Chondrocyte (in vitro differentiated cells): Measurements from ENCODE around the gene ATP7B. TPM values are rescaled to one million over a fixed set of nuclear protein-coding genes. Genes with fewer than 3 reads are reported as not detected.

Experiments used
- DNase-seq: peaks from one replicate; pipeline ENCODE4 v3.0.0; 2021; ENCODE audit warnings: mixed read lengths, low spot score
- H3K27ac Mint-ChIP-seq: one replicate; pipeline ENCODE4 v1.8.0; 2021; ENCODE audit warnings: mild to moderate bottlenecking, moderate library complexity, mixed read lengths; ENCODE audit not compliant: unreplicated experiment
- H3K27me3 Mint-ChIP-seq: 2 replicates; pipeline ENCODE4 v1.8.0; 2021; ENCODE audit warnings: low read depth, mixed read lengths
- H3K36me3 Mint-ChIP-seq: 2 replicates; pipeline ENCODE4 v1.8.0; 2021; ENCODE audit warnings: low read depth, mixed read lengths
- H3K4me1 Mint-ChIP-seq: 2 replicates; pipeline ENCODE4 v1.8.0; 2021; ENCODE audit warnings: low read depth, mild to moderate bottlenecking, mixed read lengths
- H3K4me3 Mint-ChIP-seq: one replicate; pipeline ENCODE4 v1.8.0; 2021; ENCODE audit warnings: mild to moderate bottlenecking, moderate library complexity, mixed read lengths; ENCODE audit not compliant: unreplicated experiment
- H3K9me3 Mint-ChIP-seq: 2 replicates; pipeline ENCODE4 v1.8.0; 2021; ENCODE audit warnings: low read depth, mixed read lengths
- total RNA-seq: library from RNA; stranded (reverse); gene quantifications from 3 replicates; pipeline ENCODE4 v1.2.1, GENCODE V29; 2021
- TF ChIP-seq, protein P1 (sequence below): fragments of 200-600 bp; sonication (generic); IDR thresholded peaks from 2 replicates; pipeline ENCODE4 v1.5.0; 2021; ENCODE audit warnings: antibody characterized with exemption, mild to moderate bottlenecking, moderate library complexity

Gene ATP7B
- total RNA-seq, 1 donor from 2014 or later: 16.8 TPM

DNA sequence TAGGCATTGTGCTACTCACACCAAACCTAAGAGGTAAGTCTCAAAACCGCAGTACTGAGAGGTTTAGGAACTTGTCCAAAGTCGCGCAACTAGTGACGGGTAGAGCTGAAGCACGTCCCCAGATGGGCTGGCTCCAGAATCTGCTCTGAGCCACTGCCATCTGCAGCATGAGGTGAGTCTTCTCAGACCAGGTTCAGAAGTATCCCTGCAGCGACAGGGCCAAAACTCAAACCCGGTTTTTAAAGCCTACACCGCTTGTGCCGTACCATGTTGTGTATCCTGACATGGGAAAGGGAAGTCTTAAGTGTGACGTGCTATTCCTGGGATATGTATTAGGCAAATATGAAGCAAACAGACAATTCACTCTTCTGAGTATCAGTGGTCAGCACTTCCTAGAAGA, 45.1 kb downstream of the ATP7B start:
- Mint-ChIP-seq H3K9me3 (no peaks in the 10 kb centered on the region), H3K36me3 (peaks cover 17% of the 10 kb centered on the region), H3K27ac (no peak overlapping the region), H3K4me1 (no peaks in the 10 kb centered on the region), H3K4me3 (no peak overlapping the region), H3K27me3 (no peaks in the 10 kb centered on the region)
- TF ChIP-seq, protein P1, sequence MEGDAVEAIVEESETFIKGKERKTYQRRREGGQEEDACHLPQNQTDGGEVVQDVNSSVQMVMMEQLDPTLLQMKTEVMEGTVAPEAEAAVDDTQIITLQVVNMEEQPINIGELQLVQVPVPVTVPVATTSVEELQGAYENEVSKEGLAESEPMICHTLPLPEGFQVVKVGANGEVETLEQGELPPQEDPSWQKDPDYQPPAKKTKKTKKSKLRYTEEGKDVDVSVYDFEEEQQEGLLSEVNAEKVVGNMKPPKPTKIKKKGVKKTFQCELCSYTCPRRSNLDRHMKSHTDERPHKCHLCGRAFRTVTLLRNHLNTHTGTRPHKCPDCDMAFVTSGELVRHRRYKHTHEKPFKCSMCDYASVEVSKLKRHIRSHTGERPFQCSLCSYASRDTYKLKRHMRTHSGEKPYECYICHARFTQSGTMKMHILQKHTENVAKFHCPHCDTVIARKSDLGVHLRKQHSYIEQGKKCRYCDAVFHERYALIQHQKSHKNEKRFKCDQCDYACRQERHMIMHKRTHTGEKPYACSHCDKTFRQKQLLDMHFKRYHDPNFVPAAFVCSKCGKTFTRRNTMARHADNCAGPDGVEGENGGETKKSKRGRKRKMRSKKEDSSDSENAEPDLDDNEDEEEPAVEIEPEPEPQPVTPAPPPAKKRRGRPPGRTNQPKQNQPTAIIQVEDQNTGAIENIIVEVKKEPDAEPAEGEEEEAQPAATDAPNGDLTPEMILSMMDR: no peak
- DNase-seq: no peak

DNA sequence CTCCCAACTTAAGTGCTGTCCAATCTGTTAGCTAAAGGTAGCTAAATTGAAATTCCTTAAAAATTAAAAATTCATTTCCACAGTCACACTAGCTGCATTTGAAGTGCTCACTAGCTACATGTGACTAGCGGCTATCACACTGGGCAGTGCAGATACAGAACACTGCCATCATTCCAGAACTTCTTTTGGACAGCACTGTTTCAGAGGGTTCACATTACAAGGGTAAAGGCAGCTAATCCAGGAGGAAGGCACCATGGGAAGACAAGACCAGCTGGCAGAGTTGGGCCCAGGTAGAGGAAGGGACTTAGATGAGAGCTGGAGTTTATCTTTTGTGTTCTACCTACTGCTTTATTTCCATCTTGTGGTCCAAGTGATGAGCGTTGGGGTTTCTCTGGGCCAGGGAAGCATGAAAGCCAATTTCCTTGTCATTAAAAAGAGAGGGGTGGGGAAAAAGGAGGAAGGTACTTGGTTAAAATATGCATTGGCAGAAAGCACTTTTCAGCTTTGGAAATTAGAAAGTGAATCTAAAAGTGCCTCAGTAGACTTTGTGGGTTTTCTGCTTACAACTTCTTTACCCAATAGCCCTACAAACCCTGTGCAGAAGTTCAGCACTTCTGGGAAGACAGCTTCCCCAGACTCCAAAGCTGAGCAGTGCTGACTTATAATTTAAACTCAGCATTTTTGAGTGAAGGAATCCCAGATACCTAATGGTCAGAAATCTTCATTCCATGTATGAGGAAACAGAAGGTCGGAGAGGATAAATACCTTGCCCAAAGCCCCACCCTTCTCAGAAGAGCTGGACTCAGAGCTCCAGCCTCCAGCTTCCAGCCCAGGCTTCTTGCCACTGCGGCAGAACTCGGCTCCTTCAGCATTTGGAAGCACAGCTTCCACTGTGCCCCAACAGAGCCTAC, 49.5 kb downstream of the ATP7B start:
- Mint-ChIP-seq H3K27me3 (no peaks in the 10 kb centered on the region), H3K9me3 (no peaks in the 10 kb centered on the region), H3K36me3 (peaks cover 13% of the 10 kb centered on the region), H3K27ac (no peak overlapping the region), H3K4me3 (no peak overlapping the region), H3K4me1 (no peaks in the 10 kb centered on the region)
- TF ChIP-seq, protein P1: no peak
- no peak for DNase-seq

DNA sequence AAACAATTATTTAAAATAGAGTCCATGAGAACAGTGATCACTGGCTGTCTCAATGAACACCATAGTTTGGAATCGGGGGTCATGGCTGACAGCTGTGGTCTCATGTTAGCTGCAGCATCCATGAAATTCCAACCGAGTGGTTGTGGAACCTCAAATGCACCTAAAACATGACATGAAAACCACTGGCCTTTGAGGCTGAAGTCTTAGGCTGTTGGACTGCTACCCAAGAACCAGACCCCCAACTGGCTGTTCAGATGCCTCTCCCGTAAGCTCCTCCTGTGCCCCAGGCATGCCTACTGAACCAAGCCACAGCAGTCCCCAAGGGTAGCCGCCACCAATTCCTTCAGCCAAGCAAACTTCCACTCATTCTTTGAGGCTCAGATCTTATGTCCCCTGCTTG, 50.5 kb downstream of the ATP7B start:
- no peaks in the 10 kb centered on the region for H3K27me3 Mint-ChIP-seq
- no peak overlapping the region for H3K27ac Mint-ChIP-seq
- no peak overlapping the region for H3K4me3 Mint-ChIP-seq
- H3K9me3 Mint-ChIP-seq: no peaks in the 10 kb centered on the region
- peaks cover 10% of the 10 kb centered on the region for H3K36me3 Mint-ChIP-seq
- peaks cover 7% of the 10 kb centered on the region for H3K4me1 Mint-ChIP-seq
- TF ChIP-seq, protein P1: no peak
- DNase-seq: no peak

DNA sequence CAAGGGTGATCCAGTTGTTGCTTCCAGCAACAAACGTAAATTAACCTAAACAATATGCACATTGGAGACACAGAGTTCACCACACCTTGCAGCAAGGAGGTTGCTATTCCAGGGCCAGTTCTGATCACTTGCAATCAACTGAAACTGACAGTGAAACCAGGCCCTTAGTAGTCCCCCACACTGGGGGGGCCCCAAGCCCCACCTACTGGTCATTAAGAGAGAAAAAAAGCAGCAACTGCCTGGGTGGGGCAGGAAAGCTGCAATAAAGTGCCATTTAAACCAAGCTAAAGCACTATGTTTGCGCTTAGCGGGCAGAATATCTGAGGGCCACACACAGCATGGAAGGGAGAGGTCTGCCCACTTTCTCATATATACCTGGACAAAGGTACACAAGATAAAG, 51.5 kb downstream of the ATP7B start:
- DNase-seq: no peak
- no peak overlapping the region for H3K27ac Mint-ChIP-seq
- H3K9me3 Mint-ChIP-seq: no peaks in the 10 kb centered on the region
- H3K4me3 Mint-ChIP-seq: no peak overlapping the region
- H3K36me3 Mint-ChIP-seq: peaks cover 6% of the 10 kb centered on the region
- peaks cover 14% of the 10 kb centered on the region for H3K4me1 Mint-ChIP-seq
- TF ChIP-seq, protein P1: peak; percentile 6
- H3K27me3 Mint-ChIP-seq: no peaks in the 10 kb centered on the region

DNA sequence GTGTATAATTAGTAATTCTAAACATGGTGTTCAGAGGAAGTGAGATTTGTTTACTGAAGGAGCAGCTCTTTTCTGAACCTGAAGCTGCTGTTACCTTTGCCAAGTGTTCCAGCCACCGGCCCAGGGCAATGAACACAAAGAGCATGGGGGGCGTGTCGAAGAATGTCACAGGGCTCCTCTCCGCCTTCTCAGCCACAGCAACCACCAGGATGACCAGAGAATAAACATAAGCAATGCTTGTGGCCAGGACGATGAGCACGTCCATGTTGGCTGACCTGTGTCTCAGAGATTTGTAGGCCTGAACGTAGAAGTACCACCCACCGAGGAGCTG, 53.1 kb downstream of the ATP7B start:
- no peak overlapping the region for H3K27ac Mint-ChIP-seq
- TF ChIP-seq, protein P1: no peak
- no peaks in the 10 kb centered on the region for H3K27me3 Mint-ChIP-seq
- H3K9me3 Mint-ChIP-seq: no peaks in the 10 kb centered on the region
- H3K4me3 Mint-ChIP-seq: no peak overlapping the region
- peaks cover 16% of the 10 kb centered on the region for H3K4me1 Mint-ChIP-seq
- DNase-seq: no peak
- peaks cover 8% of the 10 kb centered on the region for H3K36me3 Mint-ChIP-seq
